Upper lobe of left lung (tissue), 4 donors: ENCODE data around the gene ANKRD60.

Source experiments
- EP300 ChIP-seq, 4 donors: sonication (generic); formaldehyde crosslinking; IDR thresholded peaks; one replicate each; pipeline ENCODE4 v1.5.1; 2017; ENCODE audit warnings: antibody characterized with exemption in 4 of 4, control low read depth in 2 of 4
- POLR2A ChIP-seq, 4 donors: fragments of 450-650 bp; IDR thresholded peaks; one replicate each; pipeline ENCODE4 v1.5.1; 2016 to 2017; ENCODE audit warnings: antibody characterized with exemption in 4 of 4, mild to moderate bottlenecking in 2 of 4
- POLR2AphosphoS5 ChIP-seq, 2 donors: sonication (generic); formaldehyde crosslinking; IDR thresholded peaks; one replicate each; pipeline ENCODE4 v1.5.1; 2017; ENCODE audit warnings: antibody characterized with exemption in 2 of 2
- TF ChIP-seq, protein P1 (sequence below), 6 experiments: fragments of 450-650 bp in 4 of 6; fragments of 200-600 bp in 2 of 6; sonication (generic) in 2 of 6; IDR thresholded peaks; one replicate each; pipeline ENCODE4 v1.5.1; 2016 to 2019; ENCODE audit warnings: antibody characterized with exemption in 6 of 6

DNA sequence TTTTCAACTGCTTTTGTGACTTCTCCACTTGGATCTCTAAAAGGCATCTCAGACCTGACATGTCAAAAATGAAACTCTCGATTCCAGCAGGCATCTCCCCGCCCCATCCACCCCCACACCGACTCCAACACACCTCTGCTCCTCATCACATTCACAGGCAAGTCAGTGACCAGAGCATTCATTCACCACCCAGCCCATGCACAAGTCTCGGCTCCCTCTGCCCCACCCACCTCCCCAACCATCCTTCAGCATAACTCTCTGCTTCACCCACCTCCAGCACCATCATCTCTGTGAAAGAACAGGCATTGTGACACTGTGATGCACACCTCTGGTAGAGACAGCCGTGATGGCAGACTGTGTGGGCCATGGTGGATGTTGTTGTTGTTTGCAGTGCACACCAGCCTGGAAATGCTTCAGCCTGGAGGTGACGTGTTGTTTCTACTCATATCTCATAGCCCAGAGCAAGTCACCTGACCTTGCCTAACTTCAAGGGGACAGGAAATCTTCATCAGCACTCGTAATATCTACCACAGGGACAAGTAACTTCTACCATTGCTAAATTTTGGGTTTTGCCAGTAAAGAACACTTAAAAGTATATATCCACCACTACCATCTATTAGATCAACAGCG is 56.5 kb downstream of the ANKRD60 start:
- TF ChIP-seq, protein P1, sequence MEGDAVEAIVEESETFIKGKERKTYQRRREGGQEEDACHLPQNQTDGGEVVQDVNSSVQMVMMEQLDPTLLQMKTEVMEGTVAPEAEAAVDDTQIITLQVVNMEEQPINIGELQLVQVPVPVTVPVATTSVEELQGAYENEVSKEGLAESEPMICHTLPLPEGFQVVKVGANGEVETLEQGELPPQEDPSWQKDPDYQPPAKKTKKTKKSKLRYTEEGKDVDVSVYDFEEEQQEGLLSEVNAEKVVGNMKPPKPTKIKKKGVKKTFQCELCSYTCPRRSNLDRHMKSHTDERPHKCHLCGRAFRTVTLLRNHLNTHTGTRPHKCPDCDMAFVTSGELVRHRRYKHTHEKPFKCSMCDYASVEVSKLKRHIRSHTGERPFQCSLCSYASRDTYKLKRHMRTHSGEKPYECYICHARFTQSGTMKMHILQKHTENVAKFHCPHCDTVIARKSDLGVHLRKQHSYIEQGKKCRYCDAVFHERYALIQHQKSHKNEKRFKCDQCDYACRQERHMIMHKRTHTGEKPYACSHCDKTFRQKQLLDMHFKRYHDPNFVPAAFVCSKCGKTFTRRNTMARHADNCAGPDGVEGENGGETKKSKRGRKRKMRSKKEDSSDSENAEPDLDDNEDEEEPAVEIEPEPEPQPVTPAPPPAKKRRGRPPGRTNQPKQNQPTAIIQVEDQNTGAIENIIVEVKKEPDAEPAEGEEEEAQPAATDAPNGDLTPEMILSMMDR (IDR thresholded peaks at IDR 0.05): no peak
- TF ChIP-seq POLR2AphosphoS5 (IDR thresholded peaks at IDR 0.05) (no peak), EP300 (IDR thresholded peaks at IDR 0.05) (no peak), POLR2A (IDR thresholded peaks at IDR 0.05) (no peak)
